Stimulated activated CD4-positive, alpha-beta T cell treated with anti-CD3 and anti-CD28 coated beads, Interleukin-15, amount 100 ng/mL, for 48 hours (primary cell): ENCODE data around the gene FUT8.

Source experiments
- DNase-seq, 2 donors: peaks; one replicate each; pipeline ENCODE4 v3.0.0-alpha.2; 2020; ENCODE audit warnings: low read depth in 2 of 2

The FUT8 gene

DNA sequence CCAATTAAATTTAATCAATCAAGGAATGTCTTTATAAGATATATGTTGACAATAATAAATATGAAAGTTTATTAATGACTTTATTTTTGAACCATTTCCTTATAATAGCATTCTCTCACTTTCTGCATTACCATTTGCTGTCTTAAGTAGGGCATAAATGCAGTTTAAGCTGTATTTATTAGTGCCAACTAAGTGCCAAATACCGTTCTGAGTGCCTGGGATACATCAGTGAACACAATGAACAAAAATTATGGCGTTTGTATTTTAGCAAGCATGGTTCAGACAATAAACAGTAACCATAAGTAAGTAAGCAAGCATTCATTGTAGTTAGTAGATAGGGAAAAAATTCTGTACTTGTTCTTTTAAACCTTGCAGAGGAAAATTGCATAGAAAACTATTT, 145.8 kb downstream of the FUT8 start:
- DNase-seq, result no peak

GRCh38 chr14:65560340-65561027, 148.0 kb downstream of the FUT8 start:
- DNase-seq, result no peak

DNA sequence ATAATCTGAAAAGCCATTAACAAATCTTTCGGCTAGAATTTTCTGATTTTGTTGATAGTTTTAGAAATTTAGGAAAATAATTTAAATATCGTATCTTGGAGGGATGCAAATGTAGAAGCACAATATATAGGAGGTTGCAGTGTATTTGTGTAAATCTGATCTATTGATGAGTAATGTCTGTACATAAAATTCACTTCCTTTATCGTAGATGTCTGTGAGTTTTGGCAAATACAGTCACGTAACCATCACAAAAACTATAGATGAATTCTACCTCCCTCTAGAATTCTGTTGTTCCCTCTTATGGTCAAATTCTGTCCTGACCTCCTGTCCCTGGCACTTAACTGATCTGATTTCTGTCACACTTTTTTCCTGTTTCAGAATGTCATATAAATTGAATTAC, 151.8 kb downstream of the FUT8 start:
- no peak for DNase-seq

DNA sequence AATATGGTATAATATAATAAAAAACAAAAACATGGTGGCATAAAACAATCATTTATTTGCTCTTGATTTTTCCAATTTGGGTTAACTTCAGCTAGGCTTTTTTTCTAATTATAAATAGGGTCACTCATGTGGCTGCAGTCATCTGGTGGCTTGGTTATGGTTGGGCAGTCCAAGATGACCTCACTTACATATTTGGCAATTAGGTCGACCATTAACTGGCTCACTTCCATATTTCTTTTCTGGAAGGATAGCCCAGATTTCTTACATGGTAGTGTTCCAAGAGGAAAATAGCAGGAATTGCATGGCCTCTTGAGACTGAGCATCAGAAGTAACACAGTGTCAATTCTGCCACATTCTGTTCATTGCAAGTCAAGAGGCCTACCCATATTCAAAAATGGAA, 153.4 kb downstream of the FUT8 start:
- DNase-seq, result no peak

DNA sequence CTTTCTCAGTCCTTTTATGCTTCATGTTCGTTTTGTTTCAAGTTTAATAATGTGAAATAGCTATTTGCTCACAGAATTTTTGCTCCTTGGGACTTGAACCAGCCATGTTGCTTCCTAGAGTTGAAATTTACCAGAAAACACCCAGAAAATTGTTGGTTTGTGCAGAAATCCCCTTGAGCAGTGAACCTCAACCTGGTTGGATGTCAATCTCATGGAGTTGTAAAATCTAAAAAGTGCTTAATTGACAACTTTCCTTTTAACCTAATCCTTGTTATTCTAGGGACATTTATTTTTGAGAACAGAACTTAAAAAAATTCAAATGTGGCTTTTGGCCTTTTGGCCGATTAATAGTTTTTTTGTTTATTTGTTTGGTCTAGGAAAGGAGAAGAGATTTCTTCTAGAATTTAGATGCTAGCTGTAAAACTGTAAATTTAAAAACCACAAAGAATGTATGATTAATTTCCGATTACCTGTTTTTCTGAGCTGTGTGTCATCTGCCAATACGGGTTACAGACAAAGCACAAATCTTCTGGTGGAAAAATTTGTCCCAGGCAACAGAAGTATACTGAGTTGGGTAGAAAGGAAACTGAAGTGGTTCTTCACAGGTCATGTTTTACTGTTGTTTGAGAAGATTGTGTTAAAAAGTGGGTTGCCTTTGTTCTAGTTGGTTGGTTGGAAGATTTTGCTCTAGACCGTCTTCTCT, 154.4 kb downstream of the FUT8 start:
- DNase-seq, result no peak

GRCh38 chr14:65574611-65575010, 162.1 kb downstream of the FUT8 start:
- DNase-seq, result no peak

DNA sequence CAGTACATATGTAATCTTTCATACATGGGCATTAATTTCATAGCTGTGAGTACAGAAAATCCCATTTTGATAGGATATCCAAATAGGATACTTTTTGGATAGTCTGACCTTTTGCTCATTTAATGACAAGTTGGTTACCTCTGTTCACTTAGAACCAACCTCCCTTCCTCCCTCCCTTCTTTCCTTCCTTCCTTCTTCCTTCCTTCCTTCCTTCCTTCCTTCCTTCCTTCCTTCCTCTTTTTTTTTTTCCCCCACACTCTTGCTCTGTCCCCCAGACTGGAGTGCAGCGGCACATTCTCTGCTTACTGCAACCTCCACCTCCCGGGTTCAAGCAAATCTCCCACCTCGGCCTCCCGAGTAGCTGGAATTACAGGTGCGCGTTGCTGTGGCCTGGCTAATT, 162.9 kb downstream of the FUT8 start:
- DNase-seq, result no peak

DNA sequence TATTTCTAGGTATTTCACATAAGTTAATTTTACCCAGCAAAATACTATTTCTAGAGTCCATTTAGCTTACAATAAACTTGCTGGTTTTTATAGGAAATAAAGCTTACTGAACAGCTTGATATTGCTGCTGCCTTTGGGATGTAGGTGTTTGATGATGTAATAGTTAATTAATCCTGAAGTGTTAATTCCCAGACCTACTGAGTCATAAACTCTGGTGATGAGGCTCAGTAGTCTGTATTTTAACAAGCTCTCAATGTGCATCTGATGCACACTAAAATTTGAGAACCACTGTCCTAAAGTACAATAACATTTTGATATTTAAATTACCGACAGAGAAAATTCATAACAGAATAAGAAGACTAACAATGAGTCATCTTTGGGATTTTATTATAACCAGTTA, 168.4 kb downstream of the FUT8 start:
- DNase-seq, result no peak

DNA sequence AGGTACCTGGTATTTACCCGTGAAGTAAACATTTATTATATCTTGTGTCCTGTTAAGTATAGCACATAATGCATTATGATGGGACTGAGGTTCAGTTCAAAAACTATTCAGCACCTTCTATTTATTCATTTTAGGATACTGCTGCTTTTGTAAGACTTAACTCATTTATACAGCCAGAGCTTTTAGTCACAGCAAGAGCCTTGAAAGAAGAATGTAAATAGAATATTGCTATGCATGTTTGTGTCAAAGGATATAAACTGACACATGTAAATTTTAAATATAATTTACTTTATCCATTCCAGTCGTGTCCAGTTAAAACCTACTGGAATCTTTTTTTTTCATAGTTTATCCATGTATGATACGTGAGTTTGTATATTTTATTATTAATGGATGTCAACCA, 168.8 kb downstream of the FUT8 start:
- DNase-seq, result no peak

GRCh38 chr14:65581799-65582198, 169.3 kb downstream of the FUT8 start:
- DNase-seq, result no peak

- no peak for DNase-seq
Observed at GRCh38 chr14:65585216-65585615, 172.7 kb downstream of the FUT8 start.

DNA sequence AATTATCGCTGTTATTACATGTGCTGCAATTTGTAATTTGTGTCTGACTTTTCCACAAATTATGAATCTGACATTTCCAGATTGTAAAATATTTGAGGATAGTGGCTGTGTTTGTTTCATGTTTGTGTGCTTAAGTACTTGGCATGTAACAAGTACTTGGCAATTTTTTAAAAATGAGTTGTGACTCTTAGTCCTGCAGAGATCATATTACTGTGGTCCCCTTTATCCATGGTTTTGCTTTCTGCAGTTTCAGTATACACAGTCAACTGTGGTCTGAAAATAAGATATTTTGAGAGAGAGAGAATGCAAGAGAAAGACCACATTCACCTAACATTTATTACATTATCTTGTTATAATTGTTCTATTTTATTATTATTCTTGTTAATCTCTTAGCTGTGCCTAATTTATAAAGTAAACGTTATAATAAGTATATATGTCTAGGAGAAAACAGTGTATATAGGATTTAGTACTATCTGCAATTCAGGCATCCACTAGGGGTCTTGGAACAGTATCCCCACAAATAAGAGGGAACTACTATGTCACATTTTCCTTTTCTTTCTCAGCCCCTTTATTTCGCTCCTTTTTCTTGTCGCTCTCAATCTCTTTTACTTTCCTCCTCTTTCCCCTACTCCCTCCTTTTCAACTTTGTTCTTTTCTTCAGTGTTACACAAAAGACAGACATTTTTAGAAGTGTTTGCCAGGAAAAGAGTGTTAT, 176.1 kb downstream of the FUT8 start:
- DNase-seq, result no peak

GRCh38 chr14:65594153-65594881, 181.8 kb downstream of the FUT8 start:
- no peak for DNase-seq

DNA sequence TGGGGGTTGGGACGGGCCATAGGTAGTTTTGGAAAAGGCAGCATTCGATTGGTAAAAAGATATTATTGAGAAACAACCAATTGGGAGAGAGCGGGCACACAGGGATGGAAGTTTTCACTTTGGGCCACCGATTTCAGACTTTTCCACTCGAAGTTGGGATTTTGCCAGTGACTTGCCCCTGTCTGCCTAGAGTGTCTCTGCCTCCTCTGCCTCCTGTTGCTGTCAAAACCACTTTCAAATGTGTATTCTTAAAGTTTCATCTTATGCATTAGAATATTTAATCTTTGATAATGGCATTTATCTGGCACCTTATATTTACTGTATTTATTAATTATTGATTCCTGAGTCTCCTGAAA, 182.3 kb downstream of the FUT8 start:
- DNase-seq, result no peak

DNA sequence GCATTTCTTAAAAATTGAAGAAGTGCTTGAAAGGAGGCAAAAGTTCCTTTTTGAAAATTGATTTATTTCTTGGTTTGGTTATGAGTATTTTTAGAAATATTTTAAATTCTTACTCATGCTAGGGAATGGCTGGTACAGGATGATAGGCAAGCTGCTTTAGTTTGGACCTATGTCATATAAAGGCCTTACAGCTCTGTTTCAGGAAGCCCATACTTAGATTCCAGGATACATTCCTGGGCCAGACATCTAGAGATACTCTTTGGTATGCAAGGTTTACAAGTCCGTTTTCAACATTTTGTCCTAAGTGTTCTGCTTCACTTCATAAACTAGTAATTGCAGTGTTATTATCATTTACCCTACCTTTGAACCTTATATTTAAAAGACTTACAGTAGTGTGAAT, 186.8 kb downstream of the FUT8 start:
- no peak for DNase-seq

DNA sequence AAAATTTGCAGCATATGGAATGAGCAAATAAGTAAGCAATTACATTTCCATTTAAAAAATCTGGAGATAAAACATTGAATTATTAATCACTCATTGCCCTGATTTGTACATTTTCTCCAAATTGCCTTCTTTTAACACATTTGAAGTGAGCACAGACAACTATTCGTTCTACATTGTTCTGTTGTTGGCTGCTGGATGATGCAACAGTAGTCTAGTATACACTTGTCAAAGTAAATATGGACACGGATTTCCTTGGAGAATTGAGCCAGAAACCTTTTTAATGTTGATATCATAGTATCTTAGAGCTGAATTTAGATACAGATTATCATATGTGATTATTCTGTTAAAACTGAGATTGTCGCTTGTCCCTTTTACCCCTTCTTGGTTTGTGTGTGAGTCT, 188.2 kb downstream of the FUT8 start:
- DNase-seq, result no peak

- no peak for DNase-seq
Observed at GRCh38 chr14:65604535-65604934, 192.0 kb downstream of the FUT8 start.

DNA sequence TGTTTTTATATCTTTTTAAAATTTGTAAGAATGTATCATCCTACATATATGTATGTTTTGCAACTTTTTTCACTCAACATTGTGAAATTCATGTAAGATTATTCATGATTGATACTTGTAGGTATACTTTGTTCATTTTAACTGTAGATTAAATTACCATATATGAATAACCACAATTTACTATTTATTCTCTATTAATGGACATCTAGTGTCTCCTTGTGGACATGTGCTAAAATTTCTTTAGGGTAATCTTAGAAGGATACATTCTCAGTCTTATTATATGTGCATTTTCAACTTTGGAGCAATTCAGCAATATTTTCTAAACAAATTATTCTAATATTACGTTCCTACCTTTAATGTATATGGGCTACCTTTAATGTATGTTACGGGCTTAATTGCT, 192.4 kb downstream of the FUT8 start:
- DNase-seq, result no peak

- DNase-seq, result no peak
Observed at GRCh38 chr14:65606460-65606859, 193.9 kb downstream of the FUT8 start.

GRCh38 chr14:65613131-65613650, 200.7 kb downstream of the FUT8 start:
- DNase-seq, result no peak

DNA sequence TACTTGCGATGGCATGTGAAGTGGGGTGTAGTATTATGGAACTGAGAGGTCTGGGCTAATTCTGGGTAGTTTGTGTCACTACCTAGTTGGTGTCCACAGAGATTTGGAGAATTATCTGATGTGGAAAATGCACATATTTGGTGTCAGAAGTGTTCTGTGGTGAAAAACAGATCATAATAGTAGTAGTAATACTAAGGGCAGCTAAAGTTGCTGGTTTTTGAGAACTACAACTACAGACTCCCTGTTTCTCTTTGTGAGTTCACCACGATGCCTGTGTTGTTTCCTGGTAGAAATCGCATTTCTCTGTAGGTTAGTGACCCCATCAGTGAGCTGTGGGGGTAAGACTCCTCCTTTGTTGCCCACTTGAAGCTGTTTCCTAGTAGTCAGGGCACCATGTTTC, 206.5 kb downstream of the FUT8 start:
- DNase-seq, result no peak

- no peak for DNase-seq
Observed at GRCh38 chr14:65620195-65620594, 207.7 kb downstream of the FUT8 start.
